Measurements from ENCODE around the gene ZBTB16. TPM values are rescaled to one million over a fixed set of nuclear protein-coding genes. Genes with fewer than 3 reads are reported as not detected.

ZBTB16 gene
- total and polyA plus RNA-seq, 4 donors, result 8.9 to 140 (median 34.5) TPM

GRCh38 chr11:114271316-114271715 is 211.8 kb downstream of the ZBTB16 start:
- no peaks in the 10 kb centered on the region for H3K27me3 ChIP-seq (ENCODE audit: control insufficient read depth in 4 of 4, insufficient read depth in 4 of 4, low read length in 3 of 4)
- peak; percentile 10 for DNase-seq (ENCODE audit: low spot score)
- H3K27ac ChIP-seq (ENCODE audit: low read depth in 1 of 2, low read length in 2 of 2), result no peak overlapping the region
- TF ChIP-seq HNF4G (IDR thresholded peaks at IDR 0.05) (no peak), TAF1 (conservative IDR thresholded peaks at IDR 0.05) (no peak), FOXA2 (IDR thresholded peaks at IDR 0.05) (no peak), RAD21 (IDR thresholded peaks at IDR 0.05) (no peak), HNF4A (conservative IDR thresholded peaks at IDR 0.05) (no peak), YY1 (IDR thresholded peaks at IDR 0.05) (no peak), JUND (IDR thresholded peaks at IDR 0.05) (no peak), MAX (IDR thresholded peaks at IDR 0.05) (no peak), GABPA (IDR thresholded peaks at IDR 0.05 in 1 of 2, conservative IDR thresholded peaks at IDR 0.05 in 1 of 2) (no peak), NR2F2 (IDR thresholded peaks at IDR 0.05) (no peak), RXRA (IDR thresholded peaks at IDR 0.05) (no peak), ZBTB33 (IDR thresholded peaks at IDR 0.05) (no peak), SP1 (IDR thresholded peaks at IDR 0.05) (no peak), FOXA1 (IDR thresholded peaks at IDR 0.05) (no peak), EGR1 (IDR thresholded peaks at IDR 0.05; ENCODE audit: low read depth in 2 of 2) (no peak)
- TF ChIP-seq, protein P1, sequence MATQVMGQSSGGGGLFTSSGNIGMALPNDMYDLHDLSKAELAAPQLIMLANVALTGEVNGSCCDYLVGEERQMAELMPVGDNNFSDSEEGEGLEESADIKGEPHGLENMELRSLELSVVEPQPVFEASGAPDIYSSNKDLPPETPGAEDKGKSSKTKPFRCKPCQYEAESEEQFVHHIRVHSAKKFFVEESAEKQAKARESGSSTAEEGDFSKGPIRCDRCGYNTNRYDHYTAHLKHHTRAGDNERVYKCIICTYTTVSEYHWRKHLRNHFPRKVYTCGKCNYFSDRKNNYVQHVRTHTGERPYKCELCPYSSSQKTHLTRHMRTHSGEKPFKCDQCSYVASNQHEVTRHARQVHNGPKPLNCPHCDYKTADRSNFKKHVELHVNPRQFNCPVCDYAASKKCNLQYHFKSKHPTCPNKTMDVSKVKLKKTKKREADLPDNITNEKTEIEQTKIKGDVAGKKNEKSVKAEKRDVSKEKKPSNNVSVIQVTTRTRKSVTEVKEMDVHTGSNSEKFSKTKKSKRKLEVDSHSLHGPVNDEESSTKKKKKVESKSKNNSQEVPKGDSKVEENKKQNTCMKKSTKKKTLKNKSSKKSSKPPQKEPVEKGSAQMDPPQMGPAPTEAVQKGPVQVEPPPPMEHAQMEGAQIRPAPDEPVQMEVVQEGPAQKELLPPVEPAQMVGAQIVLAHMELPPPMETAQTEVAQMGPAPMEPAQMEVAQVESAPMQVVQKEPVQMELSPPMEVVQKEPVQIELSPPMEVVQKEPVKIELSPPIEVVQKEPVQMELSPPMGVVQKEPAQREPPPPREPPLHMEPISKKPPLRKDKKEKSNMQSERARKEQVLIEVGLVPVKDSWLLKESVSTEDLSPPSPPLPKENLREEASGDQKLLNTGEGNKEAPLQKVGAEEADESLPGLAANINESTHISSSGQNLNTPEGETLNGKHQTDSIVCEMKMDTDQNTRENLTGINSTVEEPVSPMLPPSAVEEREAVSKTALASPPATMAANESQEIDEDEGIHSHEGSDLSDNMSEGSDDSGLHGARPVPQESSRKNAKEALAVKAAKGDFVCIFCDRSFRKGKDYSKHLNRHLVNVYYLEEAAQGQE (IDR thresholded peaks at IDR 0.05), result no peak
- TF ChIP-seq, protein P2, sequence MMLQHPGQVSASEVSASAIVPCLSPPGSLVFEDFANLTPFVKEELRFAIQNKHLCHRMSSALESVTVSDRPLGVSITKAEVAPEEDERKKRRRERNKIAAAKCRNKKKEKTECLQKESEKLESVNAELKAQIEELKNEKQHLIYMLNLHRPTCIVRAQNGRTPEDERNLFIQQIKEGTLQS (IDR thresholded peaks at IDR 0.05), result no peak
- TF ChIP-seq, protein P3, sequence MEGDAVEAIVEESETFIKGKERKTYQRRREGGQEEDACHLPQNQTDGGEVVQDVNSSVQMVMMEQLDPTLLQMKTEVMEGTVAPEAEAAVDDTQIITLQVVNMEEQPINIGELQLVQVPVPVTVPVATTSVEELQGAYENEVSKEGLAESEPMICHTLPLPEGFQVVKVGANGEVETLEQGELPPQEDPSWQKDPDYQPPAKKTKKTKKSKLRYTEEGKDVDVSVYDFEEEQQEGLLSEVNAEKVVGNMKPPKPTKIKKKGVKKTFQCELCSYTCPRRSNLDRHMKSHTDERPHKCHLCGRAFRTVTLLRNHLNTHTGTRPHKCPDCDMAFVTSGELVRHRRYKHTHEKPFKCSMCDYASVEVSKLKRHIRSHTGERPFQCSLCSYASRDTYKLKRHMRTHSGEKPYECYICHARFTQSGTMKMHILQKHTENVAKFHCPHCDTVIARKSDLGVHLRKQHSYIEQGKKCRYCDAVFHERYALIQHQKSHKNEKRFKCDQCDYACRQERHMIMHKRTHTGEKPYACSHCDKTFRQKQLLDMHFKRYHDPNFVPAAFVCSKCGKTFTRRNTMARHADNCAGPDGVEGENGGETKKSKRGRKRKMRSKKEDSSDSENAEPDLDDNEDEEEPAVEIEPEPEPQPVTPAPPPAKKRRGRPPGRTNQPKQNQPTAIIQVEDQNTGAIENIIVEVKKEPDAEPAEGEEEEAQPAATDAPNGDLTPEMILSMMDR (IDR thresholded peaks at IDR 0.05; ENCODE audit: low read depth, low read length, missing input control), result no peak
- H3K9ac ChIP-seq (ENCODE audit: low read depth in 1 of 2, low read length in 2 of 2), result no peak overlapping the region
- 50% methylated on average over 2 of the region's 2 CpGs for WGBS
- H3K9me3 ChIP-seq (ENCODE audit: control insufficient read depth in 4 of 4, low read length in 3 of 4), result no peaks in the 10 kb centered on the region
- H3K4me3 ChIP-seq (ENCODE audit: low read depth in 1 of 3, low read length in 3 of 3), result no peak overlapping the region
- peaks cover 4 to 37% (median 20%) of the 10 kb centered on the region in 4 donors for H3K4me1 ChIP-seq (ENCODE audit: control insufficient read depth in 4 of 4, insufficient read depth in 4 of 4, low read length in 3 of 4)
- no peaks in the 10 kb centered on the region for H3K36me3 ChIP-seq (ENCODE audit: control insufficient read depth in 4 of 4, insufficient read depth in 3 of 4, low read depth in 1 of 4, low read length in 3 of 4)

Data from liver (tissue), 9 donors.